Measurements from ENCODE around the gene RTKN.

DNA sequence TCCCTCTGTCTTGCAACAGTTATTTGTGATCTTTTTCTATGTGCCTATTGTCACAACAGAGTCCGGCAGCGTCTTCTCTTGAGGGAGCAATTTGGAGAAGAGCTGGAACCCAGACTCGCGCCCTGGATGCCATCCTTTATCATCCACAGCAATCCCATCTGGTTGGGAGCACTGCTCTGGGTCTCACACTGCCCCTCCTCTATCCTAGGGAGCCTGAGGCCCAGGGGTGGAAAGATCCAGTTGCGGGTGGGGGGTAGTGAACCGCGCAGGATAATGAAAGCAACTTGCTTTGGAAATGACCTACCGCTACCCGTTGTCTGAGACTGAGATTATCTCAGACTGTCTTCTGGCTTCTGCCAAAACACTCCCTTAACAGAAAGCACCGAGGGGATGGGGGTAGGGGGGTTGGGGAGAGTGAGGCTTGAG lies 17.2 kb upstream of the RTKN start:
- TF ChIP-seq, protein P1, sequence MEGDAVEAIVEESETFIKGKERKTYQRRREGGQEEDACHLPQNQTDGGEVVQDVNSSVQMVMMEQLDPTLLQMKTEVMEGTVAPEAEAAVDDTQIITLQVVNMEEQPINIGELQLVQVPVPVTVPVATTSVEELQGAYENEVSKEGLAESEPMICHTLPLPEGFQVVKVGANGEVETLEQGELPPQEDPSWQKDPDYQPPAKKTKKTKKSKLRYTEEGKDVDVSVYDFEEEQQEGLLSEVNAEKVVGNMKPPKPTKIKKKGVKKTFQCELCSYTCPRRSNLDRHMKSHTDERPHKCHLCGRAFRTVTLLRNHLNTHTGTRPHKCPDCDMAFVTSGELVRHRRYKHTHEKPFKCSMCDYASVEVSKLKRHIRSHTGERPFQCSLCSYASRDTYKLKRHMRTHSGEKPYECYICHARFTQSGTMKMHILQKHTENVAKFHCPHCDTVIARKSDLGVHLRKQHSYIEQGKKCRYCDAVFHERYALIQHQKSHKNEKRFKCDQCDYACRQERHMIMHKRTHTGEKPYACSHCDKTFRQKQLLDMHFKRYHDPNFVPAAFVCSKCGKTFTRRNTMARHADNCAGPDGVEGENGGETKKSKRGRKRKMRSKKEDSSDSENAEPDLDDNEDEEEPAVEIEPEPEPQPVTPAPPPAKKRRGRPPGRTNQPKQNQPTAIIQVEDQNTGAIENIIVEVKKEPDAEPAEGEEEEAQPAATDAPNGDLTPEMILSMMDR (IDR thresholded peaks at IDR 0.05): no peak
- no peak for TF ChIP-seq POLR2A (IDR thresholded peaks at IDR 0.05)

Measured in lower leg skin (tissue), 3 donors.